CD4-positive, alpha-beta T cell treated with Interleukin-4 for 1 hour (primary cell): ENCODE results near the gene SEC61B.
A peak's percentile ranks its signal among the peaks of the same experiment; 100 is the strongest.

ENCODE experiments used
- DNase-seq, 2 donors: peaks; one replicate each; pipeline ENCODE4 v3.0.0-alpha.2; 2020 to 2022

The SEC61B gene

DNA sequence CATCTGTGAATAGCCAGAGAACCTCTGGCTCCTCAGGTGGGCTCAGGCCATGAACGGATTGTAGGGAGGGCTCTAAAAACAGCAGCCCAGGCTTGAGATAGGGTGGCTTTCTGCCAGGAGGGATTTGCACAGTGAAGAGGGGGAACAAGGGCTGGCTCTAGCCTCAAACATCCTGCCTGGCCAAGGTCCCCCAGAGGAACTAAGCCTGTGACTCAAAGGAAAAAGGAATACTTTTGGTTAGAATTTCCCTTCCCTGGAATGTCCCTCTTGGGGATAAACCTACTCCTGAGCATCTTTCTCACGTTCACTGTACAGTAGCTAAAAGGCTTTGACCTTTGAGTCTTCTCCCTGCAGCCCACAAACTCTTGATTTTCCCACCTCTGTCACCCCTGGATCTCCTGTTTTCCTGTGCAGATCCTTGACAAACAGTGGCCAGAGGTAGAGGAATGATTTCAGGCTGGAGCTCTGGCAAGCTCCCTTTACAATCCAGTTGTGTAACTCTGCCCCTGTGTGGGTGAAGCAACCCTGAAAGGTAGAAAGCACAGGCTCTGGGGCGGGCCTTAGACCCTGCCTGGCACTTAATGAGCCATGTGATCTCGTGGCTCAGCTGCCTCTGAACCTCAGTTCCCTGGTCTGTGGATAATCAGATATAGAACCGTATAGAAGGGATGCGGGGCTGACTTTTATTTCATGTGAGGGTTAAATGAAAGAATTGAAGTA, 17.4 kb downstream of the SEC61B start:
- no peak for DNase-seq

DNA sequence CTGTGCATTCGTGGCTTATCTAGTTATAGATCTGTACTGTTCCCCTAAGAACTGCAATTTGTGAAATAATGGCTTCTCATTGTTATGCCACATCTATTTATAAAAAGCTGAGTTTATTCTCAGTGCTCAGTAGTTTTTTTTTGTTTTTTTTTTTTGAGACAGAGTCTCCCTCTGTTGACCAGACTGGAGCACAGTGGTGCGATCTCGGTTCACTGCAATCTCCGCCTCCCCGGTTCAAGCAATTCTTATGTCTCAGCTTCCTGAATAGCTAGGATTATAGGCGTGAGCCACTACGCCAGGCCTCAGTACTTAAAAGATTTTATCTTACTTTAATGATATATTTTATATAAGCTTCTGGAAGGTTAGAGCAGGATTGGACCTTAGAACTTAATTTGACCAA, 19.0 kb downstream of the SEC61B start:
- DNase-seq, result no peak

DNA sequence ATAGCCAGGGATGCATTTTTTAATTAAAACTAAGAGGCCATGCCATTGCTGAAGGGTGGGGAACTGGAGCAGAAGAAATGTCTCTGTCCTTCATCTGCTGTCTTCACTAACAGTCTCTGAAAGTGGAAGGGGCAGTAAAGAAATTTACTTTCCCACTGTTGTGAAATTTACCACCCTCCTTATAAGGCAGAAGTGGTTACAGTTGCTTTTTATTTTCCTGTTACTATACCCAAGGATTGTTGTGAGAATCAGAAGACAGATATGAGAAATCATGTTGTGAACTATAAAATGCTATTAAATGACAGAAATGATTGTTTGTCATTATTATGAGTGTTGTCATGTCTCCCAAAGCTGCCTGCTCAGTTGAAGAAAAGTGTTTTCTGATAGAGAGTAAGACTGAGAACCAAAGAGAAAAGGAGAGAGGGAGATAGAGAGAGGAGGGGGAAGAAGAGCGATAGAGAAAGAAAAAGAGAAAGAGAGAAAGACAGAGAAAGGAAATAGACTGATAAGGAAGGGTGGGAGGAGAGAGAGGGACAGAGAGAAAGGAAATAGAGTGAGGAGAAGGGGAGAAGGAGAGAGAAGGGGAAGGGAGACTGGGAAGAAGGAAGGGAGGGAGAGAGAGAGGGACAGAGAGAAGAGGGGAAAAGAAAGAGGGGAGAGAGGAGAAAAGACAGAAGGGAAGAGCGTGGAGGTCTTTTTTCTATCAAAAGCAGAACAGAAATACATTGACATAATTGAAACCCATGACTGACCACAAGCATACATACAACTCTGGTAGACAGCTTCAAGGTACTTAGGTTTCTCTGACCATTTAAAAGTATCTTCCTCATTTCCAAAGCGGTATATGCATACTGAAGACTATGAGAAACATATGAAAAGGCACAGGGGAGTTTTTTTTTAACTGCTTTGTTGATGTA, 22.5 kb downstream of the SEC61B start:
- no peak for DNase-seq

DNA sequence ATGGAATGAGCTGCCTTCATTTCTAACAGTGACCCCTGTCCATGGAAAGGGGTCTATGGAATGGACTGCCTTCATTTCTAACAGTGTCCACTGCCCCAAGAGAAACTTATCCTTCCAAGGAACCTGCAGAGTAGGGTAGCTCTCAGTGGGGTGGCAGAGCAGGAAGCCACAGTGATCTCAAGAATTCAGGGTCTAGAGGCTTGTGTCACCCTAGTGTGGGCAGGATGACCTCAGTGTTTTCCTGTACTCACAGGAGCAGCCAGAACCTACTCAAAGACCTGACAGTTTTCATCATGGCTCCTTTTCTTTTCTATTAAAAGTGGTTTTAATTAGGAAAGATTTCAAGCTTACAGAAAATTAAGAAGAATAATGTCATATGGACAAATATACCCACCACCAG, 27.5 kb downstream of the SEC61B start:
- no peak for DNase-seq

DNA sequence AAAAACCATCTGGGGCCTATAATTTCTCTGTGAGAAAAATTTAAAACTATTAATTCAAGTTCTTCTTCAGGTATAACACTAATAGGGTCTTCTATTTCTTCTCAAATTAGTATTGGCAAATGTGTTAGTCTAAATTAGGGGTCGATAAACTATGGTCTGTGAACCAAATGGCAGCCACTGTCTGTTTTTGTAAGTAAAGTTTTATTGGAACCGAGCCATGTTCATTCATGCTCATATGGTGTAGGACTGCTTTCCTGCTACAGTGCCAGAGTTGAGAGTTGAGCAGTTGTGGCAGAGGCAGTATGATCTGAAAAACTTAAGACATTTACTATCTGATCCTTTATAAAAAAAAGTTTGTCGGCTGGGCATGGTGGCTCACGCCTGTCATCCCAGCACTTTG, 29.1 kb downstream of the SEC61B start:
- no peak for DNase-seq

DNA sequence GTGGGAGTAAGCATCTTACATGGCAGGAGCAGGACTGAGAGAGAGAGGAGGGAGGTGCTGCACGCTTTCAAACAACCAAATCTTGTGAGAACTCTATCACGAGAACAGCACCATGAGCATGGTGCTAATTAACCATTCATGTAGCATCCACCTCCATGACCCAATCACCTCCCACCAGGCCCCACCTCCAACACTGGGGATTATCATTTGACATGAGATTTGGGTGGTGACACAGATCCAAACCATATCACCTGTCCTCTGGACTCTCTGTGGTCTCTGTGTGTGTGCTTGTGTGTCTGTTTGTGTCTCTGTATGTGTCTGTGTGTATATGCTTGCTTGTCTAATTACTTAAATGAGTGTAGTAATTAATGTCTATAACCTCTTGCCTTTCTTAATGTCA, 31.1 kb downstream of the SEC61B start:
- DNase-seq, result no peak

DNA sequence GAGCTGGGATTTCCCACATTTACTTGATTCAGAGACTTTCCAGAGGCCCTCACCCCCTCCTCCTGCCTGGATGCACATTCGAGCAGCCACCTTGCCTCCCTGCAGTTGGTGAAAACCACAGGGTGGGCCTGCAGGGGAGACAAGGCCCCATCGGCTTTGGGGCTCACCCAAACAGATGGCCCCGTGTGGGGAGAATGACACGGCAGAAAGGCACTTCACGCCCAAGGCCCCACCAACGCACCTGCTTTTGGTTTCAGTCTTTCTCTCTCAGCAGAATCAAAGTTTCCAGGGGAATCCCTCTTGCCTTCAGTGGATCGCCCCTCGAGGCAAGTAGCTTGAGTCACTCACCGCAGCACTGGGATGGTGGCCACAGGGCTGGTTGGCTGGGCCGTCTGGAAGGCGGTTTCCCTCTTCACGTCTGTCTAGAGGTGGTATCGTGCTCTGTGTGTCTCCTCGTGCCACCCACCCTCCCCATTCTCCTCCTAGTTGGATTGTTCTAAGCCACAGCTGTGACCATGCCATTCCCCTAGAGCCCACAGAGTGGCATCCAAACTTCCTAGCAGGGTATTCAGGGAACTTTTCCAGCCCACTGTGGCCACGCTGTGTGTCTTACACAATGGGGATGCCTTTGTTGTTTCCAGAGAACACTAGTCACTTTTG, 31.8 kb downstream of the SEC61B start:
- DNase-seq, result peak; percentile 52 to 54

DNA sequence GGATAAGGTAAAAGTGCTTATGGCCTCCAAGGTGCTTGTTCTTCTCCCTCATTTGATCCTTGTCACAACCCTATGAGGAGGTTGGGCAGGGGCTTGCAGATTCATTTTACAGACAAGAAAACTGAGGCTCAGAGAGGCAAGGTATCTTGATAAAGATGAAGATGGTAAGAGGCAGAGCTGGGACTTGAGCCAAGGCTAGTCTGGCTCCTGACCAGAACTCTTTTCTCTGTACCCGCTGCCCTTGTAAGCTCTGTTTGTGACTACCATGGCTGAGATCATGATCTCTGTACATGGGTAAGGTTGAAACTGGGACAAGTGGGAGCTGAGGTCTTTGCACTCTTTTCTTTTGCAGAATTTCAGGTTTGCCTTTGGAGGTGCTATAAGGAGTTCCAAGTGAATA, 33.6 kb downstream of the SEC61B start:
- no peak for DNase-seq

DNA sequence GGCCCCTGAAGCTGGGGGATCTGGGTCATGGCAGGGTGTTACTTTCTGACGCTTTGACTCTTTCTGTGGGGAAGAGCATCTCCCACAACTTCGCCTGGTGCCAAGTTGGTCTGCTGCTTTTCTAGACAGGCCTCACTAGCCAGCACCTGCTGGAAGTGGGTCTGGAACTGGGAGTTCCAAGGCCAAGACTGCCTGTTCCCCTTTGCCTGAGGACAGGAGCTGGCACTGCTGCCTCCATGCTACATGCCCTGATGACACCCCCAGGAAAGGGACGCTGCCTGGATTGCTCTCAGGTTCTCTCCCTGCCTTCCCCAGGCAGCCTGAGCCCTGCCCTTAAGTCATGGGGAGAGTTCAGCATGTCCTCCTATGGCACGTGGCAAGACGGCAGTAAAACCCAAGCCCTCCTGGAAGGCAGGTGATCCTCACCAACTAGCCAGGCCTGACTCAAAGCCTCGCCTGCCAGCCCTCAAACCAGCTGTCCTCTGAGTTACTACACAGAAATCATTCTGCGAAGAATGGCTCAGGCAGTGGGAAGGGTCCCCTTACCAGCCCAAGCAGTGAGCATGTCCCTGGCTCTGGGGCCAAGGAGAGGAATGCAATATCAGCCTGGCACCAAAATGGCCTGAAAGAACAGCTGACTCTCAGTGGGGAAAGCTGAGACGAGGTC, 35.8 kb downstream of the SEC61B start:
- no peak for DNase-seq

DNA sequence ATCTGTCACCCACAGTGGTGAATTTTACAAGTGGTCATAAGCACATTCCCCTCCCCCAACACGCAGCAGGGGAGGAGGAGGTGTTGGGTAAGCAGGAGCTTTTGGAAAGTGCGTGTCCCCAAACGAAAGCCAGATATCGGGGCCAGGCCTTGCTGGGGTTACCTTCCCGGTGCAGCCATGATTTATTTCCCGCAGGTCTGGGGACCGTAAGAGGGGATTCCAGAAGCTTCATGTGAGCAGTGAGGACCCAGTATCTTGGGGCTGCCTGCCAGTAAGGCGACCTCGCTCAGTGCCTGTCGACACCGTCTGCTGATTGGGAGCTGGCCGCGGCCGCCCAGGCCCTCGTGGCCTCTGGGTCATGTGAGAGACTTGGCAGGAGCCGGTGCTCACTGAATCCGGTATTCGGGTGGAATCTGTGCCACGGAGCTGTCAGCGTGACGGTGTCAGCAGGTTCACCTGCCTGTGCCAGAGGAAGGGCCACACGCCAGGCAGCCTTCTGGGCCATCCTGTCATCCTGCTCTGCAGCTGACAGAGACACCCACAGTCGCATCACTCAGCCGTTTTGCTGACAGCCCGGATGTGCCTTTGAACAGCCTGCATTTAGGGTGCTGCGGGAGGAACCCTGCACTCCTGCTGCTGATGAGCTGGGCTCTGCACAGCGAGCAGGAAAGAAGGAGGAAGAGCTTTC, 37.3 kb downstream of the SEC61B start:
- peak; percentile 38 to 42 for DNase-seq

DNA sequence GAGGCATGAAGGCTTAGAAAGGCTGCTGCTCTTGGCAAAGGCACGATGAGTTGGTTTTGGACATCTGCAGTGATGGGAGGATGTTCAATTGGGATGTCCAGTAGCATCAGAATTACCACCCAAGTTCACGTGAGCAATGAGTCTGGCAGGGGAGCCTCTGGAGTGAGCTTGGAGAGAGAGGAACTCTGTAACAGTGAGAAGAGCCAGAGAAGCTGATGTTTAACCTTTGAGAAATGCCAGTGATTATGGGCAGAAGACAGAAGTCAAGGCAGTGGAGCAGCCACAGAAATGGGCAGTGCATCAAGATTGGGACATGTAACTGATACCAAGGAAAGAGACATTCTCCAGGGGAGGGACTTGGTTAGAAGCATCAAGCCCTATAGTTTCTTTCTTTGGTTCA, 39.8 kb downstream of the SEC61B start:
- no peak for DNase-seq

DNA sequence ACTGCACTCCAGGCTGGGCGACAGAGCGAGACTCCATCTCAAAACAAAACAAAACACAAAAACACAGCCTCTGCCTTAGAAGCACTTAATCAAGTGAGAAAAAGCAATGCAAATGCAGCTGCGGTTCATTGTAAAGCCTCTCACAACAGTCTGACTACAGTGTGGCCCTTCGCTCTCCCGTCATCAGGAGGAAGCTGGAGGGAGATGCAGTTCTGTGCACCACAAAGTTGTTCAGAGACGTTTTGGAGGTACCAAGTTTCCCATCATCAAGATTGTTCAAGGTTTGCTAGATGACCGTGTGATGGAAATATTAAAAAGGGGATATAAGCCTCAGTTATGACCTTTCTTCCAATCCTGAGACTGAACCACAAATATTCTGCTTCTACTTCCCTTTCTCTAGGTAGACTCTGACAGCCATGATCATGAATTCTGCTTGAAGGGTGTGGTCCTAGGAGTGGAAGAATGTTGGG, 40.9 kb downstream of the SEC61B start:
- no peak for DNase-seq

DNA sequence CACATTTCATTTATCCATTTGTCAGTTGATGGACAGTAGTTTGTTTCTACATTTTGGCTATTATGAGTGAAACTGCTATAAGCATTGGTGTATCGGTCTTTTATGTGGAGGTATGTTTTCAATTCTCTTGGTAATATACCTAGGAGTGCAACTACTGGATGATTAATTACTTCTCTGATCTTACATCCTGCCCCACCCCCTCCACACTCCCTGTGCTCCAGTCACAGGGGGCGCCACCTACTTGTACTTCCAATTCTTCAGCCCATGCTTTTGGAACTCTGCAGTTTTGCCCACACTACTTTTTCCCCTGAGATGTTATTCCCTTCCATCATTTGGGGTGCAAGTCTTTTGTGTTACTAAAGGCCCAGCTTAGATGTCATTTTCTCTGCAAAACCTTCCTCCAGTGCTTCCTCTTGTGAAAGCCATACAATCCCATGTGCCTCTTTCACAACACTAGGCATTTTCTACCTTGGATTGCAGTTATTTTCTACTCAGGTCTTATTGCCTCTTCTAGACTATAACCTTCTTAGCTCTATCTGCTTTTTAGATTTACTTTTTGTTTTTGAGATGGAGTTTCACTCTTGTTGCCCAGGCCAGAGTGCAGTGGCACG, 42.1 kb downstream of the SEC61B start:
- no peak for DNase-seq

DNA sequence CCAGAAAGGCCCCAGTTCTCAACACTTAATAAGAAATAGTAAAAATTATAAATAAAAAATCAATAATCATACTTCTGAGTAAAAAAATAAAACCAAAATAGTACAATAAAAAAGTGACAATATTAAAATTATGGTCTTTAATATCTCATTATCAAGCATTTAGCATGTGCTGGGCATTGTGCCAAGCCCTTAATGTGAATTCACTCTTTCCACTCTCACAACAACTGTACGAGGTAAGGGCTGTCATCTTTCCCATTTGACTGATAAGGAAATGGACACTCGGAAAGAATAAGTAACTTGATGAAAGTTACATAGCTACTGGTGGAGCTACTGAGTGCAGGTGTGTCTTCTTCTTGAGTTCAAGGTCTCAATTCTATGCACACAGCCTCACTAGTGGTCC, 43.6 kb downstream of the SEC61B start:
- DNase-seq, result no peak

DNA sequence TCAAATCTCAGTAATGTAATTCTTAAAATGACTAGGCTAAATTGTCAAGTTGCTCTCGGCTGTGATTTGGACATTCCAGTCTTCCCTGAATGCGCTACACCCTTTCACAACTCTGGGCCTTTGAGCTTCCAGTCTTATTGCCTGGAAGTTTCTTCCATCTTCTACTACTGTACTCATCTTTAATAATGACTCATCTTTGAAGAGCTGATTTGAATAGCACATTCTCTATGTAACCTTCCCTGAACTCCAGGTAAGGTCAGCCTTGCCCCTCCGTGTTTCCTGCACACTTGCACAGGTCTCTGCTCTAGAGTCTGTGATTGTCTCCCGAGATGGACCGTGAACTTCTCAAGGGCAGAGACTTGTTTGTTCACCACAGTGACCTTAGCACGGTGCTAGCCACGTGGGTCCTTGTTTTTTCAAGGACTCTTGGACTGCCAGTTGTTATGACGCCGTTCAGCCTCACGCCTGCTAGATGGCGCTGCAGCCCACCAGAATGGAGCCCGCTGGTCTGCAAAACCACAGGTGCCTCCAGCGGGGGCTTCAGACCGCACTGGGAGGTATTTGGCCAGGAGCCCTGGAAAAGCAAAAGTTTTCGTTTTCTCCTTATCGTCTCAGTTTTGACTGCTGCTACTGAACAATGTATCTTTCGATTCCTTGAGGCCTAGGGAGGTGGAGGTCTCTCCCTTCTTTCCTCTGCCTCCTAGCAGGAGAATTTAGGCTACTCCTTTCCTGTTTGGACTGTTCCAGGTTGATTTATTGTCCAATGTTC, 44.4 kb downstream of the SEC61B start:
- peak; percentile 50 to 63 for DNase-seq

DNA sequence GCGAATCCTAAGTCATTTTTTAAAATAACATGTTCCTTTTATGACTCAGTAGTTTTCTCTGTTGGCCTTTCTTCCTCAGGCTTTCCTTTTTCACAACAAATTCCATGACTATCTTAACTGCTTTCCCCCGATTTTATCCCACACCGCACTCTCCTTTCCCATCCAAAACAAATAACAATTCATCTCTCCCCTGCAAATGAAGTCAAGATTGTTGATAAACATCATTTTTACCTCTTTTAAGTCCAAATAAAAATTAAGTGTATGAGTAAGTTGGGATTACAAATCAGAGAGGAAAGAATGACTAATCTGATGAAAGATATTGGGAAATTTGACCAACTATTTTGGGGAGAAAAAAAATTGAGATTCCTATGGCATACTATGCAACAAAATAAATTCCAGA, 47.3 kb downstream of the SEC61B start:
- DNase-seq, result no peak

DNA sequence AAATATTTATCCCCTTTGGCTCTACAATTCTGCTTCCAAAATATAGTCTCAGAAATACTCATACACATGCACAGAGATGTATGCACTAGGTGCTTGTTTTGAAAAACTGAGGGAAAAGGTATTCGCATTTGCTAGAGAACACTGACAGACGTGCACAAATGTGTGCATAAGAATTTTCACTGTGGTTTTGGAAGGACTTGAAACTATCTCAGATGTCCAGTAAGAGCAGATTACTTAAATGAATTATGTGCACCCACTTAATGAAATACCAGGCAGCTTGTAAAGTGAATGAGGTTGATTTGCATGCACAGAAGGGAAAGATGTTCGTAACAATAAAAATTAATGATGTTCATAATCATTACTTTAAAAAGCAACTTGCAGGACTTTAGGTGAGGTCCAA, 48.4 kb downstream of the SEC61B start:
- DNase-seq, result no peak

DNA sequence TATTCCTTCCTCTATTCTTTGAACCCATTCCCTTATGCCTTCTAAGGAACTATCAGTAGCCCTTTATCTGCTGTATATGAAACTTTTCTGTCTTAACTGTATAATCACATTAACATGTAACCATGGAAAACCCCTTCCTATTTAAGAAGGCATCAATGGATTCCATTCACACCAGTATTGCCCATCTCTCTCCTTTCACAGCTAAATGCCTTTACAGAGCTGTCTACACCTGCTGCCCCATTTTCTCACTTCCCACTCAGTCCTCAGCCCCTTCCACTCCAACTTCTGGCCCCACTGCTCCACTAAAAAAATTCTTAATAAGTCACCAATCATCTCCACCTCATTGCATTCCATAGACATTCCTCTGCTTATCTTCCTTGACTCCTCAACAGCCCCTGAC, 50.8 kb downstream of the SEC61B start:
- DNase-seq, result no peak

DNA sequence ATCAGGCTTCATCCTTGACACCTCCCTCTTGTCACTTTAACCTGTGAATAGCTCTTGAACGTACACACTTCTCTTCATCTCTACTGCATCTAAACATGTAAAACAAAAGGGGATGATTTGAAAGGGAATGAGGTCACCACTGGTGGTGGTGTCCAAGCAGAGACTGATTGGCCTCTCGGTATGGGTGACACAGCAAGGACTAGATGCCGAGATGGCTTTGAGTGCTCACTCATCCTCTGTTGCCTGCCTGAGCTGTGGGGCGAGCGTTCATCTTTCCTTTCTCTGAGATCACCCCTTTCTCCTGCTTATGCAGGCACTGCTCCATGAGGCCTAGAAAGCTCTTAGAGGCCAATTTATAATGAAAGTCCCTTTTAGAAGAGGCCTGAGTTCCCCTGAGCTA, 51.9 kb downstream of the SEC61B start:
- DNase-seq, result no peak

DNA sequence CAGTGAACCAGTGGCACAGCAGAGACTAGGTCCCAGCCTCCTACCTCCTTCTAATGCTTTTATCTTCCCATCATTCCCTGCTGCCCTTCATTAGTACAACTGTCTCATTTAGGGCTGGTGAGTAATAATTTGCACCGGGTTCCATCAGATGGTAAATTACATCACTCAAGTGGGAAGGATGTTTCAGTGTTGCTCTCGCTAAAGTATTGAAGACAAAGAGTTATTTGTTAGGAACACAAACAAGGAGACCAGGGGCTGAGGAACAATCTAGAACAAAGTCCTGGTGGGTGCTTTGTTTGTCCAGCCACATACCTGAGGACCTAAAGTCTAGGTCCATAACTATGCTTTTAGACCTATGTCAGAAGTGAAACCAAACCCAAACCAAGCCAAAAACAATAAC, 52.4 kb downstream of the SEC61B start:
- DNase-seq, result no peak
